ENCODE results near the gene GLYATL3.

GLYATL3 gene

GRCh38 chr6:49513153-49513989 lies 13.6 kb downstream of the GLYATL3 start:
- H3K27me3 ChIP-seq (ENCODE audit: insufficient read depth, low read length, poor library complexity, severe bottlenecking): no peaks in the 10 kb centered on the region
- no peaks in the 10 kb centered on the region for H3K4me1 ChIP-seq (ENCODE audit: insufficient read depth, low read length, poor library complexity, severe bottlenecking)
- no peaks in the 10 kb centered on the region for H3K9me3 ChIP-seq (ENCODE audit: insufficient read depth, low read depth, low read length)
- no peak overlapping the region for H3K4me3 ChIP-seq (ENCODE audit: low read length, poor library complexity, severe bottlenecking)
- H3K4me2 ChIP-seq (ENCODE audit: low read depth, low read length, poor library complexity, severe bottlenecking): no peak overlapping the region
- H3K36me3 ChIP-seq (ENCODE audit: insufficient read depth, low read length): no peaks in the 10 kb centered on the region
- no peak overlapping the region for H3K9ac ChIP-seq (ENCODE audit: low read depth, low read length, poor library complexity, severe bottlenecking)
- no peaks in the 10 kb centered on the region for H4K20me1 ChIP-seq (ENCODE audit: insufficient read depth, low read length, poor library complexity, severe bottlenecking)
- H3K79me2 ChIP-seq (ENCODE audit: insufficient read depth, low read length): no peaks in the 10 kb centered on the region
- H2AFZ ChIP-seq (ENCODE audit: low read length): no peak overlapping the region
- TF ChIP-seq CTCF (conservative IDR thresholded peaks at IDR 0.05; ENCODE audit: low read length): no peak
- no peaks in the 10 kb centered on the region for H3F3A ChIP-seq (ENCODE audit: low read depth)
- H3K9me2 ChIP-seq (replicated peaks; ENCODE audit: low read depth, low read length): no peaks in the 10 kb centered on the region

GRCh38 chr6:49514571-49515484 lies 15.1 kb downstream of the GLYATL3 start:
- Histone ChIP-seq H3K9me2 (replicated peaks; ENCODE audit: low read depth, low read length) (no peaks in the 10 kb centered on the region), H3K79me2 (ENCODE audit: insufficient read depth, low read length) (no peaks in the 10 kb centered on the region), H3K27me3 (ENCODE audit: insufficient read depth, low read length, poor library complexity, severe bottlenecking) (no peaks in the 10 kb centered on the region), H3K9me3 (ENCODE audit: insufficient read depth, low read depth, low read length) (no peaks in the 10 kb centered on the region), H3K4me1 (ENCODE audit: insufficient read depth, low read length, poor library complexity, severe bottlenecking) (no peaks in the 10 kb centered on the region), H3K9ac (ENCODE audit: low read depth, low read length, poor library complexity, severe bottlenecking) (no peak overlapping the region), H3K4me2 (ENCODE audit: low read depth, low read length, poor library complexity, severe bottlenecking) (no peak overlapping the region), H2AFZ (ENCODE audit: low read length) (no peak overlapping the region), H3K36me3 (ENCODE audit: insufficient read depth, low read length) (no peaks in the 10 kb centered on the region), H3F3A (ENCODE audit: low read depth) (no peaks in the 10 kb centered on the region), H3K4me3 (ENCODE audit: low read length, poor library complexity, severe bottlenecking) (no peak overlapping the region), H4K20me1 (ENCODE audit: insufficient read depth, low read length, poor library complexity, severe bottlenecking) (no peaks in the 10 kb centered on the region)
- TF ChIP-seq CTCF (conservative IDR thresholded peaks at IDR 0.05; ENCODE audit: low read length): no peak
- no peak for TF ChIP-seq EZH2phosphoT487 (IDR thresholded peaks at IDR 0.05; ENCODE audit: borderline replicate concordance)

GRCh38 chr6:49515485-49516146 lies 15.9 kb downstream of the GLYATL3 start:
- Histone ChIP-seq H2AFZ (ENCODE audit: low read length) (no peak overlapping the region), H3K36me3 (ENCODE audit: insufficient read depth, low read length) (no peaks in the 10 kb centered on the region)

More at GRCh38 chr6:49515485-49516146, 15.9 kb downstream of the GLYATL3 start:
- H3K9me2 ChIP-seq (replicated peaks; ENCODE audit: low read depth, low read length): no peaks in the 10 kb centered on the region
- no peaks in the 10 kb centered on the region for H4K20me1 ChIP-seq (ENCODE audit: insufficient read depth, low read length, poor library complexity, severe bottlenecking)
- H3F3A ChIP-seq (ENCODE audit: low read depth): no peaks in the 10 kb centered on the region
- H3K9ac ChIP-seq (ENCODE audit: low read depth, low read length, poor library complexity, severe bottlenecking): no peak overlapping the region
- no peaks in the 10 kb centered on the region for H3K79me2 ChIP-seq (ENCODE audit: insufficient read depth, low read length)
- no peak overlapping the region for H3K4me2 ChIP-seq (ENCODE audit: low read depth, low read length, poor library complexity, severe bottlenecking)
- H3K27me3 ChIP-seq (ENCODE audit: insufficient read depth, low read length, poor library complexity, severe bottlenecking): no peaks in the 10 kb centered on the region
- H3K9me3 ChIP-seq (ENCODE audit: insufficient read depth, low read depth, low read length): no peaks in the 10 kb centered on the region
- TF ChIP-seq CTCF (conservative IDR thresholded peaks at IDR 0.05; ENCODE audit: low read length) (no peak), EZH2phosphoT487 (IDR thresholded peaks at IDR 0.05; ENCODE audit: borderline replicate concordance) (no peak)
- H3K4me1 ChIP-seq (ENCODE audit: insufficient read depth, low read length, poor library complexity, severe bottlenecking): no peaks in the 10 kb centered on the region
- no peak overlapping the region for H3K4me3 ChIP-seq (ENCODE audit: low read length, poor library complexity, severe bottlenecking)
